Glutamatergic neuron (in vitro differentiated cells): ENCODE data around the gene ABHD17A. TPM values are rescaled to one million over a fixed set of nuclear protein-coding genes. Genes with fewer than 3 reads are reported as not detected.
A peak's percentile ranks its signal among the peaks of the same experiment; 100 is the strongest.

Experiments used
- DNase-seq: peaks from one replicate; pipeline ENCODE4 v3.0.0; 2022
- H3K27ac Mint-ChIP-seq: one replicate; pipeline ENCODE4 v1.8.0; 2020; ENCODE audit warnings: mild to moderate bottlenecking, mixed read lengths, inconsistent platforms; ENCODE audit not compliant: unreplicated experiment
- H3K27me3 Mint-ChIP-seq: one replicate; pipeline ENCODE4 v1.8.0; 2020; ENCODE audit warnings: mild to moderate bottlenecking, moderate library complexity, mixed read lengths, inconsistent platforms; ENCODE audit not compliant: unreplicated experiment
- H3K36me3 Mint-ChIP-seq: one replicate; pipeline ENCODE4 v1.8.0; 2020; ENCODE audit warnings: mild to moderate bottlenecking, mixed read lengths, inconsistent platforms; ENCODE audit not compliant: unreplicated experiment
- H3K4me1 Mint-ChIP-seq: one replicate; pipeline ENCODE4 v1.8.0; 2020; ENCODE audit warnings: mild to moderate bottlenecking, low read depth, mixed read lengths, inconsistent platforms; ENCODE audit not compliant: unreplicated experiment
- H3K4me3 Mint-ChIP-seq: one replicate; pipeline ENCODE4 v1.8.0; 2020; ENCODE audit warnings: mild to moderate bottlenecking, mixed read lengths, inconsistent platforms; ENCODE audit not compliant: unreplicated experiment
- H3K9me3 Mint-ChIP-seq: one replicate; pipeline ENCODE4 v1.8.0; 2020; ENCODE audit warnings: mild to moderate bottlenecking, moderate library complexity, mixed read lengths, inconsistent platforms; ENCODE audit not compliant: unreplicated experiment
- total RNA-seq: library from RNA; stranded (reverse); fragmentation: NEBNext Ultra II Directional; extraction: Animal tissue kit (Norgen Biotek cat#: 25700); gene quantifications from one replicate; pipeline ENCODE4 v1.2.1, GENCODE V29; 2021; ENCODE audit not compliant: unreplicated experiment
- TF ChIP-seq, protein P1 (sequence below): fragments of 200-600 bp; sonication (generic); IDR thresholded peaks from one replicate; pipeline ENCODE4 v1.5.0; 2021; ENCODE audit not compliant: partially characterized antibody, unreplicated experiment

Gene ABHD17A
- total RNA-seq, 1 donor from 2014 or later = 75.1 TPM

DNA sequence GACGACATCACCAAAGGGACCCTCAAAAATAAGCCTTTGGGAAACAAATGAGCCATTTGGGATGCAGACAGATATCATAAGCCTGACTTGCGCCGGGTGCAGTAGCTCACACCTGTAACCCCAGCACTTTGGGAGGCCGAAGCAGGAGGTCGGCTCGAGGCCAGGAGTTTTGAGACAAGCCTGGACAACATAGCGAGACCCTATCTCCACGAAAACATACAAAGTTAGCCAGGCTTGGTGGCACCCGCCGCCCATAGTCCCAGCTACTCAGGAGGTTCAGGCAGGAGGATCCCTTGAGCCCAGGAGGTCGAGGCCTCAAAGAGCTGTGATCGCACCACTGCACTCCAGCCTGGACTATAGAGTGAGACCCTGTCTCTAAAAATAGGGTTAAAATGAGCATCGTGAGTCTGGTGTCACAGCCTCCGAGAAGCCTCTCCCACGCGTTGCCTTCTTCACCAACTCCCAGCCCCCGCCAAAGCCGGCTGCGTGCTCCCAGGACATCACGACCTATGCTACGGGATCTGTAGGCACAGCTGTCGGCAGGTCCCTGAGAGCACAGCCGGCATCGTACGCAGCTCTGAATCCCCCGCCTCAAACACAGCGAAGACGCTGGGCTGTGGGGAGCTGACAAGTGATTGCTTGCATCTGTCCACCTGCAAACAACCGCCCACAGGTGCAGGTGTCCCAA lies 38.6 kb downstream of the ABHD17A start:
- peaks cover 8% of the 10 kb centered on the region for H3K27me3 Mint-ChIP-seq

DNA sequence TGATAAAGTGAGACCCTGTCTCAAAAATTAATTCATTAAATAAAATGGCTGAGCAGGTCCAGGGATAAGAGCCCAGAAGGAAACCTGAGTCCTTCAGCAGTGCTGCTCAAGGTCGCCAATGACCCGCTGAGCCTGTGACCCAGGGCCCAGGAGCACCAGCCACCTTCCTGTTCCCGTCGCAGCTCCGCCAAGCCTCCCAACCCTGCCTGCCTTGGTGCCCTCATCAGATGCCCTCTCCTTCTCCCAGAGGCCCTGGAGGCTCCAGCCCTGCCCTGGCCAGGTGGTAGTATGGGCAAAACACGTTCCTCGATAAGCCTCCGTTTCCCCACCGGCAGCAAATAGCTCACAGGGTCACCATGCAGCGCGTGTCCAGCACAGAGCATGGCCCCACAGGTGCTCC lies 39.7 kb downstream of the ABHD17A start:
- Mint-ChIP-seq H3K9me3 (peaks cover 7% of the 10 kb centered on the region), H3K36me3 (no peaks in the 10 kb centered on the region), H3K27ac (peak overlapping the region; percentile 33), H3K4me1 (peaks cover 26% of the 10 kb centered on the region), H3K4me3 (peak overlapping the region; percentile 98), H3K27me3 (peaks cover 8% of the 10 kb centered on the region)
- TF ChIP-seq, protein P1, sequence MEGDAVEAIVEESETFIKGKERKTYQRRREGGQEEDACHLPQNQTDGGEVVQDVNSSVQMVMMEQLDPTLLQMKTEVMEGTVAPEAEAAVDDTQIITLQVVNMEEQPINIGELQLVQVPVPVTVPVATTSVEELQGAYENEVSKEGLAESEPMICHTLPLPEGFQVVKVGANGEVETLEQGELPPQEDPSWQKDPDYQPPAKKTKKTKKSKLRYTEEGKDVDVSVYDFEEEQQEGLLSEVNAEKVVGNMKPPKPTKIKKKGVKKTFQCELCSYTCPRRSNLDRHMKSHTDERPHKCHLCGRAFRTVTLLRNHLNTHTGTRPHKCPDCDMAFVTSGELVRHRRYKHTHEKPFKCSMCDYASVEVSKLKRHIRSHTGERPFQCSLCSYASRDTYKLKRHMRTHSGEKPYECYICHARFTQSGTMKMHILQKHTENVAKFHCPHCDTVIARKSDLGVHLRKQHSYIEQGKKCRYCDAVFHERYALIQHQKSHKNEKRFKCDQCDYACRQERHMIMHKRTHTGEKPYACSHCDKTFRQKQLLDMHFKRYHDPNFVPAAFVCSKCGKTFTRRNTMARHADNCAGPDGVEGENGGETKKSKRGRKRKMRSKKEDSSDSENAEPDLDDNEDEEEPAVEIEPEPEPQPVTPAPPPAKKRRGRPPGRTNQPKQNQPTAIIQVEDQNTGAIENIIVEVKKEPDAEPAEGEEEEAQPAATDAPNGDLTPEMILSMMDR = no peak
- no peak for DNase-seq

More for the DNA sequence above, 38.6 kb downstream of the ABHD17A start:
- peak overlapping the region; percentile 98 for H3K4me3 Mint-ChIP-seq
- DNase-seq = peak; percentile 31
- TF ChIP-seq, protein P1 = no peak
- H3K36me3 Mint-ChIP-seq = no peaks in the 10 kb centered on the region
- peak overlapping the region; percentile 95 for H3K27ac Mint-ChIP-seq
- peaks cover 8% of the 10 kb centered on the region for H3K9me3 Mint-ChIP-seq
- peaks cover 25% of the 10 kb centered on the region for H3K4me1 Mint-ChIP-seq

DNA sequence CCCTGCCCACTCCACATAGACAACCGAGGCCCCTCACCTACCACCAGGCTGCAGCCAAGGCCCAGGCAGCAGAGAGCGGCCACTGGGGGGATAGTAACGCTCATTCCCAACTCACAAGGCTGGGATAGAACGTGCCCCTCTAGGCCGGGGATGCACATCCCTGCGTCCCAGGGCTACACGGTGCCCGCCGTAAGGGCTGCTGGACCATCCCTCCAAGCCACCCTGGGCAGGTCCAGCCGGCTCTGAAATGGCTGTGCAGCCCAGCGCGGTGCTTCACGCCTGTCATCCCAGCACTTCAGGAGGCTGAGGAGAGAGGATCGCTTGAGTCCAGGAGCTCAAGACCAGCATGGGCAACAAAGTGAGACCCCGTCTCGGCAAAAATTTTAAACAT lies 40.2 kb downstream of the ABHD17A start:
- H3K36me3 Mint-ChIP-seq = no peaks in the 10 kb centered on the region

DNA sequence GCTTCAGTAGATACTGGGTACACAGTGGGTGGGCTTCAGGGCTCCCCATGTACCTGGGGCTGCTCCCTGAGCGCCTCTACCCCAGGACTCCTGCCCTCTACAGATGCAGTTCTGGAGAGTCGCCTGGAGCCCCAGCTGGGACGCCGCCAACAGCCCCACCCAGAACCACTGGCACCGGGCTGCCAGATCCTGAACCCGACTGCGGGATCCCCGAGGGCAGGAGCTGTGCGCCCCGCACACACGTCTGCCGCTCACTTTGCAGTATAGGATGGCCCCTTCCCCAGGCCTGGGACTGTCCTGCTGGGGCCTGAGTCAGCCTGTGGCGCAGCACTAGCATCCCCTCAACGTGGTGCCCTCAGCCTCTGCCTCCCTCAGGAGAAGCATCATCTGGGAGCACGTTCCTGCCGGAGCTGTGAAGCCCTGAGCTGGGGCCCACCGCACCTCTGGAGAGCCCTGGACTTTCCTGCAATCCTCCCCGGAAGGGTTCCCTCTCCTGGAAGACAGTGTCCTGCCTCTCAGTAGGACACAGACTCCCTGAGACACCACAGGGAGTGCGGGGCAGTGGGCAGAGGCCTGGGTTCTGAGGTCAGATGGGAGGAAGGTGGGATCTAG lies 40.7 kb downstream of the ABHD17A start:
- H3K36me3 Mint-ChIP-seq = no peaks in the 10 kb centered on the region
- H3K27me3 Mint-ChIP-seq = peaks cover 7% of the 10 kb centered on the region
- TF ChIP-seq, protein P1 = no peak
- no peak for DNase-seq
- H3K4me1 Mint-ChIP-seq = peaks cover 26% of the 10 kb centered on the region
- no peak overlapping the region for H3K27ac Mint-ChIP-seq
- no peak overlapping the region for H3K4me3 Mint-ChIP-seq
- peaks cover 7% of the 10 kb centered on the region for H3K9me3 Mint-ChIP-seq

More for the DNA sequence above, 40.2 kb downstream of the ABHD17A start:
- Mint-ChIP-seq H3K9me3 (peaks cover 7% of the 10 kb centered on the region), H3K4me3 (no peak overlapping the region), H3K27me3 (peaks cover 8% of the 10 kb centered on the region), H3K4me1 (peaks cover 26% of the 10 kb centered on the region), H3K27ac (no peak overlapping the region)
- no peak for DNase-seq
- TF ChIP-seq, protein P1 = no peak
